ENCODE measurements around the gene S100A13. TPM values are rescaled to one million over a fixed set of nuclear protein-coding genes. Genes with fewer than 3 reads are reported as not detected.

Gene S100A13
- total and polyA plus RNA-seq, 9 of the 15 experiments (the other 6 are each of a cell fraction or from before 2014, with no cell fraction given) = 41.9 to 129 (median 58.0) TPM

DNA sequence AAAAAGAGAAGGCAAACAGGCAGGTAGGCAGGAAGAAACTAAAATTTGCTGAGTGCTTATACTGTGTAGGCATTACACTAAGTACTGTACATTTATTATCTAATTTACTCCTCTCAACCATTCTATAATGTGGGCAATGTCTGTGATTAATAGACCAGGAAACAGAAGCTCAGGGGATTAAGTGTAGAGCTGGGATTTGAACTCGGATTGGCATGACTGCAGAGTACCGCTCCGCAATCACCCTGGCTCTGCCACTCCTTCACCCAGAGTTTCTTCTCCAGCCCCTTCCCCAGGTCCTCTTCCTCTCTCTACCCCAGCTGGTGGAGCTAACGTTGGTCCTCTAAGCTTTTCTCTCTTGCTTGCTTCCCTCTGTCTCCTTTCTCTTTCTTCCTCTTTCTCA is 50.2 kb downstream of the S100A13 start:
- no TSS peak for BruUV-seq (replicated peaks)
- Histone ChIP-seq H3K36me3 (ENCODE audit: control insufficient read depth, insufficient read depth, low read length) (no peaks in the 10 kb centered on the region), H3K27ac (ENCODE audit: extremely low read depth, low read depth, low read length) (no peak overlapping the region), H3K4me1 (replicated peaks in 1 of 2; ENCODE audit: control insufficient read depth in 2 of 2, insufficient read depth in 2 of 2, low read length in 2 of 2) (peaks cover 0 to 5% of the 10 kb centered on the region in 2 experiments; a peak in 2 of 5 replicates), H3K9ac (ENCODE audit: insufficient read depth in 1 of 2, low read depth in 2 of 2, low read length in 2 of 2) (no peak overlapping the region; a peak in 1 of 4 replicates), H3K9me3 (replicated peaks; ENCODE audit: control insufficient read depth, insufficient read depth, low read depth, low read length) (no peaks in the 10 kb centered on the region), H3K79me2 (ENCODE audit: control insufficient read depth, insufficient read depth, low read length) (no peaks in the 10 kb centered on the region), H3K4me2 (ENCODE audit: insufficient read depth, low read length) (no peak overlapping the region), H3K4me3 (no peak overlapping the region), H4K20me1 (replicated peaks; ENCODE audit: control insufficient read depth, insufficient read depth, low read length) (no peaks in the 10 kb centered on the region), H3K9me1 (ENCODE audit: control insufficient read depth, insufficient read depth, low read length) (no peaks in the 10 kb centered on the region), H2AFZ (ENCODE audit: low read depth, low read length) (no peak overlapping the region), H3K27me3 (ENCODE audit: control insufficient read depth in 2 of 2, insufficient read depth in 2 of 2, low read length in 2 of 2) (no peaks in the 10 kb centered on the region)
- DNase-seq (ENCODE audit: extremely low read depth in 1 of 4, low spot score in 3 of 4) (no peak), FAIRE-seq (no peak), ATAC-seq (no peak)
- 4% methylated on average over 4 of the region's 4 CpGs for WGBS (ENCODE audit: insufficient coverage, low coverage, missing lambda C conversion rate)
- ChIA-PET CTCF (ENCODE audit: low intra/inter-chr PET ratio) (no interaction called here), POLR2A (interaction anchor here (0.6 to 1.1 kb wide), 7 partner anchors 14 to 57 kb away, joined by 3 to 4 read pairs (median 3); partner anchors contain the start of gene CHTOP)
- in situ Hi-C loops (cut with MboI) (no loop called here), intact Hi-C loops (cut with micrococcal nuclease) (no loop called here)
- TF ChIP-seq BCL6 (CRISPR knock-in tag; IDR thresholded peaks at IDR 0.05) = no peak
- TF ChIP-seq NFE2 (IDR thresholded peaks at IDR 0.05; ENCODE audit: low read depth) = no peak
- TF ChIP-seq XRCC5 (IDR thresholded peaks at IDR 0.05; ENCODE audit: low read depth, low read length) = no peak
- no peak for TF ChIP-seq NELFE (IDR thresholded peaks at IDR 0.05; ENCODE audit: insufficient read depth, insufficient read length)
- TF ChIP-seq ERF (CRISPR knock-in tag; IDR thresholded peaks at IDR 0.05) = no peak
- TF ChIP-seq, protein P1, sequence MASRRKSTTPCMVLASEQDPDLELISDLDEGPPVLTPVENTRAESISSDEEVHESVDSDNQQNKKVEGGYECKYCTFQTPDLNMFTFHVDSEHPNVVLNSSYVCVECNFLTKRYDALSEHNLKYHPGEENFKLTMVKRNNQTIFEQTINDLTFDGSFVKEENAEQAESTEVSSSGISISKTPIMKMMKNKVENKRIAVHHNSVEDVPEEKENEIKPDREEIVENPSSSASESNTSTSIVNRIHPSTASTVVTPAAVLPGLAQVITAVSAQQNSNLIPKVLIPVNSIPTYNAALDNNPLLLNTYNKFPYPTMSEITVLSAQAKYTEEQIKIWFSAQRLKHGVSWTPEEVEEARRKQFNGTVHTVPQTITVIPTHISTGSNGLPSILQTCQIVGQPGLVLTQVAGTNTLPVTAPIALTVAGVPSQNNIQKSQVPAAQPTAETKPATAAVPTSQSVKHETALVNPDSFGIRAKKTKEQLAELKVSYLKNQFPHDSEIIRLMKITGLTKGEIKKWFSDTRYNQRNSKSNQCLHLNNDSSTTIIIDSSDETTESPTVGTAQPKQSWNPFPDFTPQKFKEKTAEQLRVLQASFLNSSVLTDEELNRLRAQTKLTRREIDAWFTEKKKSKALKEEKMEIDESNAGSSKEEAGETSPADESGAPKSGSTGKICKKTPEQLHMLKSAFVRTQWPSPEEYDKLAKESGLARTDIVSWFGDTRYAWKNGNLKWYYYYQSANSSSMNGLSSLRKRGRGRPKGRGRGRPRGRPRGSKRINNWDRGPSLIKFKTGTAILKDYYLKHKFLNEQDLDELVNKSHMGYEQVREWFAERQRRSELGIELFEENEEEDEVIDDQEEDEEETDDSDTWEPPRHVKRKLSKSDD (conservative IDR thresholded peaks at IDR 0.05; ENCODE audit: low read length) = no peak
- no peak for TF ChIP-seq NFRKB (IDR thresholded peaks at IDR 0.05; ENCODE audit: low read depth)
- no peak for TF ChIP-seq ZNF644 (tag; IDR thresholded peaks at IDR 0.05; ENCODE audit: low read depth)
- no peak for TF ChIP-seq RBFOX2 (IDR thresholded peaks at IDR 0.05; ENCODE audit: low read depth, low read length)
- TF ChIP-seq, protein P2, sequence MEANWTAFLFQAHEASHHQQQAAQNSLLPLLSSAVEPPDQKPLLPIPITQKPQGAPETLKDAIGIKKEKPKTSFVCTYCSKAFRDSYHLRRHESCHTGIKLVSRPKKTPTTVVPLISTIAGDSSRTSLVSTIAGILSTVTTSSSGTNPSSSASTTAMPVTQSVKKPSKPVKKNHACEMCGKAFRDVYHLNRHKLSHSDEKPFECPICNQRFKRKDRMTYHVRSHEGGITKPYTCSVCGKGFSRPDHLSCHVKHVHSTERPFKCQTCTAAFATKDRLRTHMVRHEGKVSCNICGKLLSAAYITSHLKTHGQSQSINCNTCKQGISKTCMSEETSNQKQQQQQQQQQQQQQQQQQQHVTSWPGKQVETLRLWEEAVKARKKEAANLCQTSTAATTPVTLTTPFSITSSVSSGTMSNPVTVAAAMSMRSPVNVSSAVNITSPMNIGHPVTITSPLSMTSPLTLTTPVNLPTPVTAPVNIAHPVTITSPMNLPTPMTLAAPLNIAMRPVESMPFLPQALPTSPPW (CRISPR knock-in tag; IDR thresholded peaks at IDR 0.05) = no peak
- TF ChIP-seq, protein P3, sequence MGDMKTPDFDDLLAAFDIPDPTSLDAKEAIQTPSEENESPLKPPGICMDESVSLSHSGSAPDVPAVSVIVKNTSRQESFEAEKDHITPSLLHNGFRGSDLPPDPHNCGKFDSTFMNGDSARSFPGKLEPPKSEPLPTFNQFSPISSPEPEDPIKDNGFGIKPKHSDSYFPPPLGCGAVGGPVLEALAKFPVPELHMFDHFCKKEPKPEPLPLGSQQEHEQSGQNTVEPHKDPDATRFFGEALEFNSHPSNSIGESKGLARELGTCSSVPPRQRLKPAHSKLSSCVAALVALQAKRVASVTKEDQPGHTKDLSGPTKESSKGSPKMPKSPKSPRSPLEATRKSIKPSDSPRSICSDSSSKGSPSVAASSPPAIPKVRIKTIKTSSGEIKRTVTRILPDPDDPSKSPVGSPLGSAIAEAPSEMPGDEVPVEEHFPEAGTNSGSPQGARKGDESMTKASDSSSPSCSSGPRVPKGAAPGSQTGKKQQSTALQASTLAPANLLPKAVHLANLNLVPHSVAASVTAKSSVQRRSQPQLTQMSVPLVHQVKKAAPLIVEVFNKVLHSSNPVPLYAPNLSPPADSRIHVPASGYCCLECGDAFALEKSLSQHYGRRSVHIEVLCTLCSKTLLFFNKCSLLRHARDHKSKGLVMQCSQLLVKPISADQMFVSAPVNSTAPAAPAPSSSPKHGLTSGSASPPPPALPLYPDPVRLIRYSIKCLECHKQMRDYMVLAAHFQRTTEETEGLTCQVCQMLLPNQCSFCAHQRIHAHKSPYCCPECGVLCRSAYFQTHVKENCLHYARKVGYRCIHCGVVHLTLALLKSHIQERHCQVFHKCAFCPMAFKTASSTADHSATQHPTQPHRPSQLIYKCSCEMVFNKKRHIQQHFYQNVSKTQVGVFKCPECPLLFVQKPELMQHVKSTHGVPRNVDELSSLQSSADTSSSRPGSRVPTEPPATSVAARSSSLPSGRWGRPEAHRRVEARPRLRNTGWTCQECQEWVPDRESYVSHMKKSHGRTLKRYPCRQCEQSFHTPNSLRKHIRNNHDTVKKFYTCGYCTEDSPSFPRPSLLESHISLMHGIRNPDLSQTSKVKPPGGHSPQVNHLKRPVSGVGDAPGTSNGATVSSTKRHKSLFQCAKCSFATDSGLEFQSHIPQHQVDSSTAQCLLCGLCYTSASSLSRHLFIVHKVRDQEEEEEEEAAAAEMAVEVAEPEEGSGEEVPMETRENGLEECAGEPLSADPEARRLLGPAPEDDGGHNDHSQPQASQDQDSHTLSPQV (IDR thresholded peaks at IDR 0.05) = no peak
- no peak for TF ChIP-seq ZKSCAN8 (CRISPR knock-in tag; IDR thresholded peaks at IDR 0.05)
- no peak for TF ChIP-seq TFAM (CRISPR knock-in tag; conservative IDR thresholded peaks at IDR 0.05)
- TF ChIP-seq SRSF3 (IDR thresholded peaks at IDR 0.05; ENCODE audit: insufficient read depth, low read length) = no peak

Measured in K562 (cell line).